Thymus (tissue), 11 donors: Measurements from ENCODE around the gene PWWP2B. TPM values are rescaled to one million over a fixed set of nuclear protein-coding genes. Genes with fewer than 3 reads are reported as not detected.

Source experiments
- DNase-seq, 9 donors: peaks; one replicate each; pipeline ENCODE4 v3.0.0-alpha.2; 2013; ENCODE audit warnings: low spot score in 9 of 9, low read depth in 6 of 9, missing footprints in 1 of 9
- H3K27ac ChIP-seq, 2 donors: one replicate each; pipeline ENCODE4 v1.5.1; 2013; ENCODE audit warnings: control low read depth in 1 of 2, low read depth in 1 of 2, low read length in 1 of 2, mild to moderate bottlenecking in 1 of 2, moderate library complexity in 1 of 2
- H3K27me3 ChIP-seq, 2 donors: one replicate each; pipeline ENCODE4 v1.5.1; 2013; ENCODE audit warnings: low read length in 1 of 2; ENCODE audit not compliant: control insufficient read depth in 2 of 2, insufficient read depth in 1 of 2
- H3K36me3 ChIP-seq, 2 donors: one replicate each; pipeline ENCODE4 v1.5.1; 2013; ENCODE audit warnings: low read length in 1 of 2, mild to moderate bottlenecking in 1 of 2, moderate library complexity in 1 of 2; ENCODE audit not compliant: control insufficient read depth in 2 of 2, insufficient read depth in 2 of 2
- H3K4me1 ChIP-seq, 2 donors: one replicate each; pipeline ENCODE4 v1.5.1; 2013; ENCODE audit warnings: low read length in 2 of 2; ENCODE audit not compliant: control insufficient read depth in 2 of 2, insufficient read depth in 2 of 2
- H3K4me3 ChIP-seq, 2 donors: one replicate each; pipeline ENCODE4 v1.5.1; 2013; ENCODE audit warnings: low read length in 2 of 2, control low read depth in 1 of 2, mild to moderate bottlenecking in 1 of 2
- H3K9me3 ChIP-seq, 2 donors: one replicate each; pipeline ENCODE4 v1.5.1; 2013; ENCODE audit warnings: low read length in 1 of 2, mild to moderate bottlenecking in 1 of 2; ENCODE audit not compliant: control insufficient read depth in 2 of 2, insufficient read depth in 1 of 2
- WGBS: extraction: QIAGEN DNeasy Blood & Tissue Kit; methylation state at CpG from one replicate; pipeline ENCODE4 v1.1.7; 2013; 5-methylcytosine and 5-hydroxymethylcytosine counted together
- polyA plus RNA-seq: library from polyadenylated mRNA; stranded (reverse); fragments of 200-250 nt; gene quantifications from one replicate; pipeline ENCODE4 v1.2.3, GENCODE V29; 2013
- total RNA-seq: library from RNA; stranded (reverse); fragments of 120-200 nt; gene quantifications from one replicate; pipeline ENCODE4 v1.2.4, GENCODE V29; 2013
- donor health status: healthy.

Gene PWWP2B
- total and polyA plus RNA-seq, 2 donors, result 5.1 to 9.8 TPM

- peaks cover 3% of the 10 kb centered on the region in 2 donors for H3K9me3 ChIP-seq
- H3K27ac ChIP-seq, result no peak overlapping the region
- no peak for DNase-seq
- H3K4me1 ChIP-seq, result no peaks in the 10 kb centered on the region
- H3K36me3 ChIP-seq, result peaks cover 7 to 15% of the 10 kb centered on the region in 2 donors
- 97% methylated on average over 15 of the region's 15 CpGs for WGBS
- H3K4me3 ChIP-seq, result no peak overlapping the region
- H3K27me3 ChIP-seq, result no peaks in the 10 kb centered on the region
Observed at GRCh38 chr10:132361581-132362101, 35.4 kb upstream of the PWWP2B start.

- Histone ChIP-seq H3K27me3 (no peaks in the 10 kb centered on the region), H3K9me3 (peaks cover 3% of the 10 kb centered on the region in 2 donors), H3K4me1 (no peaks in the 10 kb centered on the region), H3K27ac (no peak overlapping the region), H3K4me3 (no peak overlapping the region), H3K36me3 (peaks cover 10 to 18% of the 10 kb centered on the region in 2 donors)
- 94% methylated on average over 12 of the region's 12 CpGs for WGBS
- no peak for DNase-seq
Observed at GRCh38 chr10:132362151-132362611, 34.8 kb upstream of the PWWP2B start.

GRCh38 chr10:132363376-132363775 lies 33.6 kb upstream of the PWWP2B start:
- no peak for DNase-seq
- peaks cover 10 to 18% of the 10 kb centered on the region in 2 donors for H3K36me3 ChIP-seq
- no peaks in the 10 kb centered on the region for H3K4me1 ChIP-seq
- H3K9me3 ChIP-seq, result peaks cover 0 to 3% of the 10 kb centered on the region in 2 donors
- whole genome bisulfite sequencing, result 97% methylated on average over 15 of the region's 15 CpGs
- H3K27ac ChIP-seq, result no peak overlapping the region
- no peak overlapping the region for H3K4me3 ChIP-seq
- H3K27me3 ChIP-seq, result no peaks in the 10 kb centered on the region

GRCh38 chr10:132363921-132364593 lies 32.9 kb upstream of the PWWP2B start:
- peak in 3 of 9 donors; percentile 18 to 45 (median 38) for DNase-seq
- Histone ChIP-seq H3K27ac (no peak overlapping the region), H3K36me3 (peaks cover 10 to 18% of the 10 kb centered on the region in 2 donors), H3K4me1 (no peaks in the 10 kb centered on the region), H3K9me3 (peaks cover 0 to 3% of the 10 kb centered on the region in 2 donors), H3K27me3 (no peaks in the 10 kb centered on the region), H3K4me3 (no peak overlapping the region)
- 69% methylated on average over 16 of the region's 16 CpGs for WGBS

GRCh38 chr10:132364594-132364970 lies 32.4 kb upstream of the PWWP2B start:
- 90% methylated on average over 14 of the region's 14 CpGs for WGBS
- peak in 1 of 9 donors; percentile 25 for DNase-seq
- Histone ChIP-seq H3K36me3 (peaks cover 10 to 18% of the 10 kb centered on the region in 2 donors), H3K4me1 (no peaks in the 10 kb centered on the region), H3K9me3 (peaks cover 0 to 3% of the 10 kb centered on the region in 2 donors), H3K27me3 (no peaks in the 10 kb centered on the region), H3K27ac (no peak overlapping the region), H3K4me3 (no peak overlapping the region)

GRCh38 chr10:132365102-132365501 lies 31.9 kb upstream of the PWWP2B start:
- WGBS, result 77% methylated on average over 9 of the region's 9 CpGs
- H3K9me3 ChIP-seq, result peaks cover 0 to 3% of the 10 kb centered on the region in 2 donors
- no peak for DNase-seq
- no peaks in the 10 kb centered on the region for H3K27me3 ChIP-seq
- H3K27ac ChIP-seq, result no peak overlapping the region
- H3K4me3 ChIP-seq, result no peak overlapping the region
- H3K4me1 ChIP-seq, result no peaks in the 10 kb centered on the region
- H3K36me3 ChIP-seq, result peaks cover 10 to 18% of the 10 kb centered on the region in 2 donors

GRCh38 chr10:132366006-132366405 lies 31.0 kb upstream of the PWWP2B start:
- H3K27me3 ChIP-seq, result no peaks in the 10 kb centered on the region
- no peak overlapping the region for H3K27ac ChIP-seq
- no peaks in the 10 kb centered on the region for H3K4me1 ChIP-seq
- WGBS, result 96% methylated on average over 8 of the region's 8 CpGs
- DNase-seq, result no peak
- no peak overlapping the region for H3K4me3 ChIP-seq
- peaks cover 0 to 3% of the 10 kb centered on the region in 2 donors for H3K9me3 ChIP-seq
- peaks cover 10 to 18% of the 10 kb centered on the region in 2 donors for H3K36me3 ChIP-seq

- peaks cover 6 to 18% of the 10 kb centered on the region in 2 donors for H3K36me3 ChIP-seq
- H3K27me3 ChIP-seq, result no peaks in the 10 kb centered on the region
- no peak overlapping the region for H3K4me3 ChIP-seq
- no peak for DNase-seq
- H3K27ac ChIP-seq, result no peak overlapping the region
- peaks cover 0 to 3% of the 10 kb centered on the region in 2 donors for H3K9me3 ChIP-seq
- WGBS, result 90% methylated on average over 9 of the region's 9 CpGs
- peaks cover 0 to 3% of the 10 kb centered on the region in 2 donors for H3K4me1 ChIP-seq
Observed at GRCh38 chr10:132366499-132366898, 30.5 kb upstream of the PWWP2B start.

GRCh38 chr10:132368391-132368790 lies 28.6 kb upstream of the PWWP2B start:
- Histone ChIP-seq H3K4me3 (no peak overlapping the region), H3K27ac (no peak overlapping the region), H3K36me3 (peaks cover 5 to 13% of the 10 kb centered on the region in 2 donors), H3K27me3 (no peaks in the 10 kb centered on the region), H3K4me1 (peaks cover 0 to 8% of the 10 kb centered on the region in 2 donors), H3K9me3 (peaks cover 3 to 4% of the 10 kb centered on the region in 2 donors)
- no peak for DNase-seq
- WGBS, result 87% methylated on average over 4 of the region's 4 CpGs
